GM18505 (cell line): ENCODE measurements around the gene ABCA4.

ENCODE experiments used
- ATAC-seq: cut with Tn5 transposase; IDR thresholded peaks from one replicate; pipeline ENCODE4 v1.9.1; 2021; ENCODE audit not compliant: unreplicated experiment
- POLR2A ChIP-seq: IDR thresholded peaks from 4 replicates; pipeline ENCODE4 v1.6.1; 2011; ENCODE audit warnings: borderline replicate concordance; ENCODE audit not compliant: insufficient read depth, insufficient read length; ENCODE audit errors: extremely low read depth

ABCA4 gene

DNA sequence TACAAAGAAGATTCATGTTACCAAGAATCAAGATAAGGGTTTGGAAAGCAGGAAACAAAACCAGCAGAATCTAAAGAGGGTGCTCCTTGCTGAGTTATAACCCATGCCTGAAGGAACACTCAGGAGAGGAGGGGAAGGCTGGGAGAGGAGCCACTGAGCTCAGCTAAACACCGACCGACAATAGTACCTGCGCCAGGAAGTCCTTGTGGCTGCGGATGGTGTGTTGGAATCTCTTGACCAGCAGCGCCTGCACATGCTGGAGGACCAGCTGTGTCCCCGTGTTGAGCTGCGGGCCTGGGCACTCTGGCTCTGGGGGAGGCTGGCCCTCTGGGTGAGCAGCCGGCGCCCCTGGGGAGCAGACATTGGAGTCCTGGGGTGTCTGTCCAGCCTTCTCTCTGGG is 89.4 kb downstream of the ABCA4 start:
- no peak for ATAC-seq

DNA sequence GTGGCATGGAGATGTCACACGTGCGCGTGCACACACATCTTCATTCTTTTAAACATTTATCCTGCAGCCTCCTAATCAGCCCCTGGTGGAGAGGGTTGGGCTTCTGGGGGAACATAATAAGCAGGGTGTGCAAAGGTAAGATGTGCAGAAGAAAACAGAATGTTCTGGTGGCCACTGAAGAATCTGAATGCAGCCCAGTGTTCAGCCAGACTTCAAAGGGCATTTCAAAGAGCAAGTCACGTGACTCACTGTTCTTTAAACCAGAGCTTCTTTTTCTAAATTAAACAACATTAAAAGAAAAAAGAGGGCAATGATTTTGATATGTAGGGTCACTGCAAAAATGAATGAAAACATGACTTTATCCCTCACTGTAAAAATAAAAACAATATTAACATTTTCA is 89.8 kb downstream of the ABCA4 start:
- no peak for ATAC-seq
- no peak for TF ChIP-seq POLR2A

More for the DNA sequence above, 89.4 kb downstream of the ABCA4 start:
- no peak for TF ChIP-seq POLR2A

DNA sequence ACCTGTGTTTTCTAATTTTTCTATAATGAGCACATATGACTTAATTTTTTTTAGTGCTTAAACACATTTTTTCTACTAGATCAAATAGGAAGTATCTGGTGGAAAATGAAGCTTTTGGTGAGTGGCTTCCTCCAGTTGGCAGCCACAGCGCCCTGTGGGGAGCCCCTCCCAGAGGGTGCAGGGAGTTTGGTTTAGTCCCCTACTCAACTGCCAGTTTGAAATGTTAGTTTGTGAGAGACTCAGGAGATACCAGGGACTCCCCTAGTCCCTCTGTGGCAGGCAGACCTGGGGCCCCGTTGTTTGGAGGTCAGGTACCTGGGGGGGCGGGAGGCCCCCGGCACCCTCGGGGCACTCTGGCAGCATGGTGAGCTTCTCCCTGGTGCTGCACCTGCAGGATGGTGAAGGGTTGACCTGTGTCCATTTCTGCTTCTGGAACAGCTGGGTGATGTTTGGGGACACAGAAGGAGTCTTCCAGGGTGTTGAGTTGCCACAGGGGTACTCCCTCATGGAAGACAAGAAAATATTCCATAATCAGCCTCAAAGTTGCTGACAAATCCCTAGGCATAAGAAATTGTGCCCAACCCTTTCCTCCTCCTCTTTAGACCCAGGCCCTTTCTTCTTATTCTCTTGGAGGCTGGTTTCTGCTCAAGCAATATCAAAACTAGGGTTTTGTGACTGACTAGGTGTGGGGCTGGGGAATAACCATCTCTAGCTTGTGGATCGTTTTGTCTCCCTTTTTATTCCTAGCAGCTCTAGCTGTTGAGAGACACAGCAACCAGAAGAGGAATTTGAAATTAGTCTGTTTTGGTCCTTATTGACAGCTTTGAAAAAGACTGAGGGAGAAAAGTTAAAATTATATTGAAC is 91.6 kb downstream of the ABCA4 start:
- TF ChIP-seq POLR2A = no peak
- no peak for ATAC-seq

DNA sequence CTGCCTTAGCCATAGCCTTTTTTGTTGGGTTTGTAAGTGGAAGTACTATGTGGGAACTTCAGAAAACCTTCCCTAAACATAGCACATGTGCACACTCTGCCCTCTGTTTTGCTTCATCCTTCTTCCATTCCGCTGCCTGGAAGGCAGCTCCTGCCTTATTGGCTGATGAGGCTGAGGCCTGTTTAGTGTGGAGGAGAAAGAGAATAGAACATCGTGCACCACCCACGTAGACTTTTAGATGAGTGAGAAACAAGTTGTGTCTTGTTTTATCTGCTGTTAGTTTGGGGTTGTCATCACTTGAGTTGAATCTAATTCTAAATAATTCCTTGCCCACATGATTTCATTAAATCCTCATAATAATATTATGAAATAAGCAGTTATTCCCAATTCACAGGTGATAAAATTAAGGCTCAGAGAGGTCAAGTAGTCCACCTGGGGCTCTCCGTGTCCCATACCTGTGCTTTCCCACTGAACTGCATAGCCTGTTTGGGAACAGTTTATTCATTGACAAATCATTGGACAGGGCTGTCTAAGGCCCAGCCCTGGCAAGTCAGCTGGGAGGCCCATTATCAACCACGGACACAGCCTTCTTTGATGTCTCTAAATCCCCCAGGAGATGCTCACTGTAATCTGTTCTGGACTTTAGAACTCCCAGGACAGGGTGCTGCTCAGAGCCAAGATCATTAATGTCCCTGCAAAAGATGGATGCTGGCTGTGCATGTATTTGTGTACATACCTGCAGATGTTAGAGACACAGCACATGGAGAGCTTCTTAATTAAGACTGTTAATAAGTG is 93.0 kb downstream of the ABCA4 start:
- no peak for TF ChIP-seq POLR2A
- no peak for ATAC-seq

DNA sequence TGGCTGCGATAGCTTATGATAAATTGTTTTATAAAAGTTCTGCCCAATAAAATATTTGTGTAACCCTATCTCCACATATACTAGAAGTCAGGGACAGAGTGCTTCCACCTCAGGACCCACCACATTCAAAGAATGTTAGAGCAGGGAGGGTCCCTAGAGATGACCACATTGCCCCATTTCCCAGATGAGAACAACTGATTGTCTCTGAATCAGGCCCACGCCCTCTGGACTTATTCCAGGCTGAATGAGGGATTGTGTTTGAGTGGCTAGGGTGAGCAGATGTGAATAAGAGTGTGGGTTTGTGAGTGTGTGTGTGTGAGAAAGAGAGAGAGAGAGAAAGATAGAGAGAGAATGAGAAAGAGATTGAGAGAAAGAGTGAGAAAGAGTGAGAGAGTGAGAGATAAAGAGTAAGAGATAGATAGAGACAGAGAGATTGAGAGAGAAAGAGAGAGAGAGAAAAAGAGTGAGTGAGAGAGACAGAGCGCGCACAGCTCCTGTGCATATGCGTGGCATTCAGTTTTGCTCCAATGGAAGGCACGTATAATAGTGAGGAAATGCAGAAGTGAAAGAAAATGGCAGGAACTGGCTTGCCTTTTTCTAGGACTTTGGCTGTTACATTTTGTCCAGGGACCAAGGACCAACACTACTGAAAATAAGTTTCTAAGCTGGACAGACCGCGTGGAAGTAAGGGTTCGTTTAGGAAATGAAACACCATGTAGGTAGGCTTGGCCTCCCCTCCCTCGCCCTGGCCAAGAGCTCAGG is 94.1 kb downstream of the ABCA4 start:
- ATAC-seq = no peak
- no peak for TF ChIP-seq POLR2A

DNA sequence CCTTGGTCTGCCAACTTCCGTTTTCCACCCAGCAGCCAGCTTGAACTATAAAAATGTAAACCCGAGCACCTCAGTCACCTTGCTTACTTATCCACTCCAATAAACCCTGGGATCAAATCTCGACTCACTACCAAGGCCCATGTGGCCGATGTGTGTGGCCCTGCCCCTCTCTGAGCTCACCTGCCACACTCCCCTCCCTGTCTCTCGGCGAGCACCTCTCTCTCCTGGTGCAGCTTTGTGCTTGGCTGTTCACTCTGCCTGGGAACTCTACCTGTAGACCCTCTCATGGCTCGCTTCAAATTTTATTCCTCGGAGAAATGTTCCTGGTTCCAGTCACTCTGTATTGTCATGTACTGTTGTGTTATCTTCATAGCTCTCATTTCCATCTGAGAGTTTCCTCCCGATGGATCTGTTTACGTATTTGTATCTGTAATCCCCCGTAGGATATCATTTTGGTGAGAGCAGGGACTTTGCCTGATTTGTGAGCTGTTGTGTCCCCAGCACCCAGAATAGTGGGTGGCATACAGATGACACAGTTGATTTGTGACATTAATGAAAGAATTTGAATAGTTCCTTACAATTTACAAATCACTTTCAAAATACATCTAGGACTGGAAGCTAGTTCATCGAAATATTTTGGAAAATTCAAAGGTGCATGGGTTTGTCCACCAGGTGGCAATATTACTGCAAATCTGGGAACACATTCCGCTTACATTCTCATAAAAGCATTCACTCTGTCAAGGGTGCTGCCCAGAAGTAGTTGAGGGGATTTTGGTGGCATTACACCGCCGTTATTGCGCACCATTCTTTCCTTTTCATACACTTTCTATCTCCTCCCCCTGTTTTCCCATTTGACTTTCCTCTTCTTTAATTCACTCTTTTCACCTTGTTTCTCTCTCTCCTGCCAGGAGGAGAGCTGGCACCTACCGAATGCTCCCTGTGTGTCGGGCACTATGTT is 95.3 kb downstream of the ABCA4 start:
- TF ChIP-seq POLR2A = no peak
- ATAC-seq = no peak

DNA sequence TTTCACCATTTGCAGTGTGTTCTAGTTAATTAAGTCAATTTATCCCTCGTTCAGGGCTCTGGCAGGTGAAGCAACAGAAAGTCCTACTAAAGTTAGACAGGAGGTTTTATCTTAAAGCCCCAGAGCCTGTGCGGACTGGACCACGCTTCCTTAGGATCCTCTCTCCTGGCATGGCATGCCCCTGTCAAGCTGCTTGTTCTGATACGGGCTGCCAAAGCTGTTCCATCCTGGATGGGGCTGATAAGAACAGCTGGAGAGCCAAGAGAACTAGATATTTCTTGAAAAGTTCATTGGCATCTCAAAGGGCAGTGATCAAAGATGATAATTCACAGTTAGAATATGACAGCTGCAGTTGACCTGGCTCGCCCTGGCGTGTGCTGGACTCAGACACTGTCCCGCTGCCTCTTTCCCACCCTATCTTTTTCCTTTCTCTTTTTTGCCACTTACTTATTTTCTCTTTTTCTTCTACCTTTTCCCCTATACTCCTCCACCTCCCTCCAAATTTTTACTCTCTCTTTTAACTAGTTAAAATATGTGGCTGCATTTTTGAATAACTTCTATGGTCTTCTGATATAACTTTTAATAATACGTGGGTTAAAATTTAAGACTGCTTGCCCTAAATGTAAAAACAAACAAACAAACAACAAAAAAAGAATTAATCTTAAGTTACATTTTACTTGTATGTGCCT is 96.7 kb downstream of the ABCA4 start:
- no peak for ATAC-seq
- TF ChIP-seq POLR2A = no peak

DNA sequence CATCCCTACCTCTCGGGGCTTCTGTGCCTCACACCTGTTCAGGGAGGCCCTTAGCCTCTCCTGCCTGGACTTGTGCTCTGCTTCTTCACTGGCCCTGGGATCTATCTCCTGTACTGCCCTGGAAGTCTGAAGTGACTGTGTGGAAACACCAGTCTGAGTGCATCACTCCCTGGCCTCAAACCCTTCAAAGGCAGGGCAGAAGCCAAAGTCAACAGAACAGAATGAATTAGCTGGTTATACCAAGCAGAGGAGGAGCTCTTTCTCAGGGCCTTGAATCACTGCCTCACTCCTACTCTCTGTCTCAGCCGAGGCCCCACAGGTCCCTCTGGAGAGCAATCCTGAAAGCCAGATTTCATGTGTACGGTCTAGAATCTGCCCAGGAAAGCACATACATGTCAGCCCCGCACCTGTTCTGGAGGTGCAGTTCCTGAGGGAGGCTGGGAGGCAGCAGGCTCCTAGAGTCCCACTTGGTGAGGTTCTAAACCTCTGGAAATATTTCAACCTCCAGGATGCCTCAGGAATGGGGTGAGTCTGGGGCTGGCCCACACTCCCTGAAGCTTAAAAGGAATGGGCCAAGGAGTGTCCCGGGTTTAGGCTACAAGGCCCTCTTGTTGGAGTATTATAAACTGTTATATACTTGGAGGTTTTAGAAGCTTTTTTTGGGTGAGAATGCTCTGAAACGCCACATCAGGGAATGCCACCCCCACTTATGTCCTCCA is 98.3 kb downstream of the ABCA4 start:
- ATAC-seq = no peak
- TF ChIP-seq POLR2A = no peak

DNA sequence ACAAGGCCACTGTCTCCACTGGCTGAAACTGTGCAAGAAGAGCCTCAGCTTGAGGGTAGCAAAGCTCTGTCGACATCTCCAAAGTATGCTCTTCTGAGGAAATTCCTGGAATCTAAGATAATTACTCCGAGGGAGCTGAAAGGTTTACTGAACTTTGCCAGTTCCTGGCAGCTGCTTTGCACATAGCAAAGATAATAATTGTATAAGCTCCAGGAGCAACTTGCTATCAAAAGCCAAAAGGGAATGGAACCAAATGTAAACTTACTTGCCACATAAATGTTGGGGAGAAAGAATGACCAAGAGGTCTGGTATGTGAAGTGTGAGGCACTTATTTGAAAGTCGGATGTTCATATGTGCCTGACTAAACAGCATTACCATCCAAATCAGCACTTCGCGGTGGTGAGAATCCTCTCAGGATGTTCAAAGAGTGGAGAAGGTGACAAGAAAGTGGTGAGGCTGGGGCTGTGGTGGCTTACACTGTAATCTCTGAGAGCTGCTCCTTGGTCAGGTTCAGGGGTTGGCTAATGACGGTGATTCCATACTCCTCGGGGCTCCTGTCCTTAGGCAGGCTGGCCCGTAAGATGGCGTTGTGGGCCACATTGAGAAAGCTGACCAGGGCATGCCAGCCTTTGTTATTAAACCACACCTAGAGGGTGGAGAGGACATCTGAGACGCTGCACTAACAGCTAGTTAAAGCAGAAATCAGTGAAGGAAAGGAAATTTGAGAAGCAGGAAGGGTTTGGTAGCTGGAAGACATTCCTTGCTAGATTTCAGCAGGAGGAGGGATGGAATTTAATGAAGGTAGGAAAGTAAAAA is 100.0 kb downstream of the ABCA4 start:
- ATAC-seq = no peak
- no peak for TF ChIP-seq POLR2A

DNA sequence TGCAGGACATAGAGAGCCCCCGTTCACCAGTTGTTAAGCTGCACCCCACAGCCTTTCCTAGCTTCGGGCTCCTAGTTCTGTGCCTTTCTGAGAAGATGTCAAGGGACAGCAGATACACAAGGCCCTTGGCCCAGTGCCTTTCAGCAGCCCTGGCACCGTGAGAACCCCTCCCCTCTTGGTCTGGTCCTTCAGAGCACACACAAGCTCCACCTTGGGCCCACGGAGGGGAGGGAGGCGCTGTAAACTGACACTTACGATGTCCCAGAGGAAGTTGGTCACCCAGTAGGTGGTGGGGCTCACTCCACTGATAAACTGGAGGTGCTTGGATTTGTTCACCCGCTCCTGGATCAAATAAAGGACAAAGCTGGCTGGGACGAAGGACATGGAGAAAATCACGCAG is 101.6 kb downstream of the ABCA4 start:
- no peak for TF ChIP-seq POLR2A
- ATAC-seq = no peak
